Anterior cingulate cortex (tissue), 58 donors: Measurements from ENCODE around the gene SLFN12L.
"Not testable (repeated sequence)": the region's sequence is repeated elsewhere in the genome, so short reads cannot be mapped to it uniquely, and the experiment has no call there.

Experiments
- DNase-seq, 58 donors: peaks; one replicate each; lab custom pipeline; 2025; lab: John Stamatoyannopoulos, UW

The SLFN12L gene

DNA sequence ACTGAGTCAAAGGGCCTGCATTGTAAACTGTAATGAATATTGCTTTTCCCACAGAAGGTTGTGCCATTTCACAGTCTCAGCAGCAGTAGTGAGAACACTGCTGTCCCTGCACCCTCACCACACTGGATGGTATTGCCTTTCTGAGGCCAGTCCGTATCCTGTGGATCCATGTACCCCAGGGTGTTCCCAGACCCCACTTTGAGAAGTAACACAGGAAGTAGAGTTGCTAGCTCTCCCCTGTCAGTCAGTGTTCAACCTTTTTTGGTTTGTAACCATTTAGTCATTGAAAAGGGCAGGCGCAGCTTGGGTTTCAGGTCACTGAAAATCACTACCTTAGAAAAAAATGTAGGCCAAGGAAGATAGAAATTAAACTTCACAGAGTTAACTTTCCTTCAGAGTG, 37.9 kb downstream of the SLFN12L start:
- DNase-seq: no peak

DNA sequence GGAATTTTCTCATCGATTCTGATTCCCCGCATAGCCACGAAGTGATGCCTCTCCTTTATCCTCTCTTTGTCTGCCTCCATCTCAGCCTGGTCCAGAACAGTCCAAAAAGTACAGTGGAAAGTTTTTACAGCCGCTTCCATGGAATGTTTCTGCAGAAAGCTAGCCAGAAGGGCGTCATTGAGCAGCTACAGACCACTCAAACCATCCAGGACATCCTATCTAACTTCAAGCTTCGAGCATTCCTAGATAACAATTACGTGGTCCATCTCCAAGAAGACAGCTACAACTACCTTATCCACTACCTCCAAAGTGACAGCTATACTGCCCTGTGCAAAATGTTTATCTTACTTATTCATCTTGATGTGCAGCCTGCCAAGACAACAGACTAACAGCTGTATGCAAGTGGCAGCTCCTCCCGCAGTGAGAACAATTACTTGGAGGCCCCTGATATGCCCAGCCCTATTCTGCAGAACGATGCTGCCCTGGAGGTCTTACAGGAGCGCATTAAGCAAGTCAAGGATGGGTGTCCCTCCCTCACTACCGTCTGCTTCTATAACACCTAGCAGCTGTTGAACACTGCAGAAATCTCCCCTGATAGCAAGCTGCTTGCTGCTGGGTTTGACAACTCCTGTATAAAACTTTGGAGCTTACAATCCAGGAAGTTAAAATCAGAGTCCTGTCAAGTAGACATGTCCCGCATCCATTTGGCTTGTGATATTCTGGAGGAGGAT, 38.9 kb downstream of the SLFN12L start:
- DNase-seq: no peak

DNA sequence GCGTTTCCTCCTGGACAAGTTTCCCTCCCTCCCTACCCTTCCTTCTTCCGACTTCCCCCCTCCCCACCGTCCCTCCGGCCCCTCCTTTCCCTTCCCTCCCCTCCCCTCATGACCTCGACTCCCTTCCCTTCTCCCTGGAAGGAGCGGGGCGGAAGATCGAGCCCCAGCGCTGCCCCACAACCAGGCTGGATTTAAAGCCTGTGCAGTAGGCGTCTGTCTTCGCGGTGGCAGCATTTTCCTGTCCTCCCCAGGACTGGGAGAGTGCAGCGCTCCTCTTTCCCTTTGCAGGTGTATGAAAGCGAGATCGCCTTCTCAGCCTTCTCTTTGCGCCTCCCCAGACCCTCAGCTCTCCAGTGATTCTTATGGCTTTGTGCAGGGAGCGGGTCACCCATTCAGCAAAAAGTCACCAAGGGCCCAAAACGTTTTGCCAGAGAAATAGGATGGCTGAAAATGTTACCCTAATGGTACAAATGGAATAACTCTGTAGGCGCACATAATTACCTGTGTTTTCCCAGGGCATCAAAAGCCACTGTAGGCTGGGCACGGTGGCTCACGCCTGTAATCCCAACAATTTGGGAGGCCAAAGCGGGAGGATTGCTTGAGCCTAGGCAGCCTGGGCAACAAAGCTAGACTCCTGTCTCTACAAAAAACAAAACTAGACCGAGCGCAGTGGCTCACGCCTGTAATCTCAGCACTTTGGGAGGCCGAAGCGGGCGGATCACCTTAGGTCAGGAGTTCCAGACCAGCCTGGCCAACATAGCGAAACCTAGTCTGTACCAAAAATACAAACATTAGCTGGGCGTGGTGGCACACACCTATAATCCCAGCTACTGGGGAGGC, 40.8 kb downstream of the SLFN12L start:
- no peak for DNase-seq

DNA sequence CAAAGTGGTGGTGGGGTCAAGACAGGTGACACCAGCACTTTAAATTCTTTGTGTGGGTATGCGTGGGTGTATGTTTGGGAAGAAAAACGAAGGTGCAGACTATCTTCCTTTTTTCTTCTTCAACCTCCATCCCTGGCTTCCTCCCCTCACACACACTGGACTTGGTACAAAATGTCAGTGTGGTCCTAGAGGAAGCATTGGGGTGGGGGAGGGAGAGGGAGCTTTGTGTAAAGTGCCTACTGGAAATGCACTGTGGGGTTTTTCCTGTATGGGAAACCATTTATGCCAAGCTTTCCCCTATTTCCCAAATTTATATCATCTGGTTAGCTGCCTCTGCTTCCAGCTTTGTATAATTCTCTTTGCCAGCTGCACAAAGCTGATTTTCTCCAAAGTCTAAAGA, 44.4 kb downstream of the SLFN12L start:
- DNase-seq: no peak

DNA sequence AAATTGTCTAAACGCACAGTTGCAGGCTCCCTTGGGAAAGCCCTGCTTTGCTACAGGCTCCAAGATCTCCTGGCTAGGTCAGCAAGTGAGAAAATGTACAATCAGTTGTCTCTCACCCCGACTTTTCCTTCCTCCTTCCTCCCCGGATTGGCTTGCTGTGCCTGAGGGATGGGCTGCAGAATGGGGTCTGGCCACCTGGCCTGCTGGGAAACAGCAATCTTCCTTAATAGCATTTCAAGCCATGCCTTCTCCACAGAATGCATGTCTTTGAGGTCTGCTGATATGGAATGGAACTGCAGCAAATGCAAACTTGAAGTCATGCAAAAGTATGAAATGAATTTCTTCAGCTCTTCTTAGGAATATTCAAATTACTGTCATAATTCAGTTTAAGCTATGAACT, 46.1 kb downstream of the SLFN12L start:
- DNase-seq: no peak

DNA sequence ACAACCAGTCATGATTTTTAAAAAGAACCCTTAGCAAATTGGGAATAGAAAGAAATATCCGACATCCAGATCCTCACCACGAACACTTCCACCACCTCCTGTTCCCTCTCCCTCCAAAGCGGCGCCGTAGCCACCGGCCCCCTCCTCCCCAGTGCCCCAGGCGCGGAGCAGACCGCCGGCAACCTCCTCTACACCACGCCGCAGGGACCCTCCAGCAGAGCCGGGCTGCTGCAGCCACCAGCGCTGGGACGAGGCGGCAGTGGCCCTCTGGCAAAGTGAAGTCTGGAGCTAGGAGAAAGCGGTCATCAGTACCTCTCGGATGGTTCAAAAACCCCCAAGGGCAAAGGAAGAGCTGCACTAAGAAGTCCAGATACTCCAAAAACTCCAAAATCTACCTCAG, 47.5 kb downstream of the SLFN12L start:
- DNase-seq: no peak

DNA sequence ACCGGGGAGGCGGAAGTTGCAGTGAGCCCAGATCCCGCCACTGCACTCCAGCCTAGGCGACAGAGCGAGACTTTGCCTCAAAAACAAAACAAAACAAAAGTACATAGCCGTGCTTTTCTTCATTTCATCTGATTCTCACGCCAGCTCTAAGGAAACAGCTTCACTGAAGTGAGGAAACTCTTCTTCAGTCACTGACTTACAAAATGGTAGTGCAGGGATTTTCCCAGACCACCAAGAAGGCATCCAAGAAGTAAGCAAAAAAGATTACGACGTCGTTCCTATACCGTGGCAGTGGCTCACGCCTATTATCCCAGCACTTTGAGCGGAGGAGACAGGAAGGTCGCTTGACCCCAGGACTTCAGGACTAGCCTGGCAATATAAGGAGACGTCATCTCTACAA, 48.5 kb downstream of the SLFN12L start:
- DNase-seq: no peak

DNA sequence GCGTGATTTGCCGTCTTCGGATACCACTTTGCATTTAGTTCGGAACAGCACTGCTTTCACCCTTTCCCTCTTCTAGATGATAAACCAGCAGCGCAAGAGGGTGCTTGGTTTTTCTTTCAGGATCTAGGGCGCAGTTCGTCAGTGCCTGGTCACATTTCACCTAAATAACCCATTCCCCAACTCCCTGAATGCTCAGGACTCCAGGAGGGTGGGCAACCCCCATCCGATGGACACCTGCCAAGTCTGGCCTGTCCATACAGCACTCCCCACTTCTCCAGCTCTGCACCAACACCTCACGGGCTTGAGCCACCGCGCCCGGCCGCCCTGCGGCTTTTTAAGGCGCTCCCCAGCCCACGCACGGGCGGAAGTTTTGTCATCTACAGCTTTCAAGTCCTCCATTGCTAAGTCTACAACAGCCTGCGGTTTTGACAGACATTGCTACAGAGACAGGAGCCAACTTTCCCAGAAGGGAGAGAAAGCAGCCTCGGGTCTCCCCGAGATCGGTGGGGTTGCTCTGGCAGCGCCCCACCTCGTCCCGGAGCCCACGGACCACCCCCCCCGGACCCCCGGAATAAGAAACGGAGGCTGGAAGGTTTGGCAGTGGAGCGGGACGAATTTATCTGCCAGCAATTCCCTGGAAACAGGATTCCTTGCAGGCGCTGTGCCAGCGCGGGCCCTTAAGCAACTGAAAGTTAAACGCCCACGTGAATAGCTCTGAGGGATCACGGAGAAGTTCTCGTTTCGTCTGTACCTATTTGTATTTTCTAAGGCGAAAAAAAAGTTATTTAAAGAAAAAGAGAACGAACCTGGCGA, 50.4 kb downstream of the SLFN12L start:
- no peak for DNase-seq

DNA sequence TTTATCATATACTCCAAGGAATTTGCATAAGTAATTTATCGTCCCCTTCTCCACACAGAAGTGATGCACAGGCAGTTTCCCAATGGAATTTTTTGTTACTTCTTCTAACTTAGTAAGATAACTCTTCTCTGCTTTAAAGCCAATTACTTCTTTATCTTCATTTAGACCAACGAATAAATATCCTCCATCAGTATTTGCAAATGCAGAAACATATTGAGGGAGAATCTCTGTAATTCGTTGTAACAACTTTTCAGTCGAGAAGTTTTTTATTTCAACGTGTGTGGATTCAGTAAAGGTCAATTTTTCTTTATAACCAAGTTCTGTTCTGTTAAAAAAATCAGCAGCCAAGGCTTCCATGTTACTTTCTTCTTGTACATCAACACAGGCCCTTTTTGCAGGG, 58.2 kb downstream of the SLFN12L start:
- DNase-seq: no peak

DNA sequence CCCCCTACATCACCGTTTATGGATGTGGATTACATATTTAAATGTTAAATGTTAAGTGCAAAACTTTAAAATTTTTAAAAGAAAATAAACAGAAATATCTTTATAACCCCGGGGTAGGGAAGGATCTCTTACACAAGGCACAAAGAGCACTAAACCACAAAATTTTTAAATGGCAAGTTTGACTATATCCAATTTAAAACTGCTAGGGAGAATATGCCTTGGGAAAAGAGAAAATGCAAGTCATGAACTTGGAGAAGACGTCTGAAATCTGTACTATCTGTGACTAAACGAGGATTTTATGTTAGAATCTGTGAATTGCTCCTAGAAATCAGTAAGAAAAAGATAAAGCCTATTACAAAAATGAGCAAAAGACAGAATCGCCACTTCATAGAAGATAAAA, 60.2 kb downstream of the SLFN12L start:
- DNase-seq: no peak

DNA sequence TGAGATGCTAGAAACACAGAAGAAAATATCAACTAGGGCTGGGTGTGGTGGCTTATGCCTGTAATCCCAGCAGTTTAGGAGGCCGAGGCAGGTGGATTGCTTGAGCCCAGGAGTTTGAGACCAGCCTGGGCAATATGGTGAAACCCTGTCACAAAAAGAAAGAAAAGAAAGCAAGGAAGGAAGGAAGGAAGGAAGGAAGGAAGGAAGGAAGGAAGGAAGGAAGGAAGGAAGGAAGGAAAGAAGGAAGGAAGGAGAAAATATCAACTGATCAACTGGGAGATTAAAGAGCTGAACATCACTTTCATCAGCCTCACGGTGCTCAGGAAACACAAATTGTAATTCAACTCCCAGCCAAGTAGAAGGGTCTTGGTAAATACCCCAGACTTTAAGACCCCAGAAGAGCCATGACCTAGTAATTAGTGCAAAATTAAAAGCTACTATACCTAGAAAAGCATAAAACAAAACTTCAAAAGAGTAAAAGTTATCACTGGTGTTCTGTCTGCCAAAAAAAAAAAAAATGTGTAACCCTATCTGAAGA, 61.1 kb downstream of the SLFN12L start:
- DNase-seq: no peak

DNA sequence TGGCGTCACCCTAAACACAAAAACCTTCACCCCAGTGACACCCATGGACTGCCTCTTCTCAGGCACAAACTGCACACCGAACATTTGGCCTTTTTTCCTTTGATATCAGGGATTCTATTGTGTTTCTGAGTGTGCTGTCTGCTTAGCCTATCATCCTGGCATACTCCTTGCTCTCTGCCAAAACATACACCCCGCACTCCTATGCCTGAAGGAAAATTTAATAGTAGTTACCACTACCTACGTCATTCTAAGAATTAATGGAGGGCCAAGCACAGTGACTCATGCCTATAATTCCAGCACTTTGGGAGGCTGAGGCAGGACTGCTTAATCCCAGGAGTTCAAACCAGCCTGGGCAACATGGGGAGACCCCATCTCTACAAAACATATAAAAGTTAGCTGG, 69.0 kb downstream of the SLFN12L start:
- no peak for DNase-seq

DNA sequence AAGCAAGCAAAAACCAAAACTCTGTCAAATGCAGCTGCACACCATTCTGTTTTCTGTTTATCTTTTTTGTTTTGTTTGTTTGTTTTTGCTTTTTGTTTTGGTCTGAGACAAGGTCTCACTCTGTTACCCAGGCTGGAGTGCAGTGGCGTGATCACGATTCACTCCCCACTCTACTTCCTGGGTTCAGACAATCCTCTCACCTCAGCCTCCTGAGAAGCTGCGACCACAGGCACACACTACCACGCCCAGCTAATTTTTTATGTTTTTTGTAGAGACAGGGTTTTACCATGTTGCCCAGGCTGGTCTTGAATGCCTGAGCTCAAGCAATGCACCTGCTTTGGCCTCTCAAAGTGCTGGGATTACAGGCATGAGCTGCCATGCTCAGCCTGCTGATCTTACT, 69.7 kb downstream of the SLFN12L start:
- DNase-seq: no peak

DNA sequence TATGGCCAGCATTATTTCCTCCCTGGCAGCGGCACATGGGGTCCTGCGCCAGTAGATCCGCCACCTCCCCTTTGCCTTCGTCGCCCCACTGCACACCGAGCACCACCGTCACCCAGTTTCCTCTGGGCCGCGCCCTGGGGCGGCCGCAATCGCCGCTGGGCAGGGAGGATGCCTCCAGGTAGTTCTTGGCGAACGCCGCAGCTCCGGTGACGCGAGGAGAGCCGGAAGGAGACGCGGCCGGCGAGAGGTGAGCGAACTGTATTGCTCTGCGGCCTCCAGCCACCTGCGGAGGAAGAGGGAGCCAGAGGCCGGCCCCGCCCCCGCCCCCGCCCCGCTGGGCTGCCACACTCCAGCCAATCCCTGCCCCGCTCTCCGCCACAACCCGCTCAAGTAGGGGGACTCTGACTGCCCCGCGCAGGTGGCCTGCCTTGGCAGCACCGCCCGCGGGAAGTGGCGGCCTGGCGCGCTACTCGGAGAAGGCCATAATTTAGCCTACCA, 77.1 kb downstream of the SLFN12L start:
- DNase-seq: no peak

DNA sequence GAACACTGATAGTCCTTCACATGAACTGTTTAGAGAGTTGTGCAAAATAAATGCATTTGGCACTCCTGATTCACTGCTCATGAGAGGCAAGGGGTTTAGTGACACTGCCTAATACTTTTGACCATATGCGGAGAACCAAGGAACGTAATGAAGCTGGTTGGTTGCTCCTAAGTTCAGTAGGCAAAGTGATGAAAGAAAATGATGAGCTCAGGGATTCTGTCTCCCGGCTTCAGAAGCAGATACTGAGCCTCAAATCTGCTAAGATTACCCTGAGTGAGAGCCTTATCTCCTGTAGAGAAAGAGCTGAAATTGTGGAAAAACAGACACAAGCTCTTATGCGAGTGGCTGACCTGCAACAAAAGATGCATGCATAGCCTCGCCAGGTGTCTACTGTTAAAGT, 83.4 kb downstream of the SLFN12L start:
- not testable (repeated sequence) for DNase-seq

DNA sequence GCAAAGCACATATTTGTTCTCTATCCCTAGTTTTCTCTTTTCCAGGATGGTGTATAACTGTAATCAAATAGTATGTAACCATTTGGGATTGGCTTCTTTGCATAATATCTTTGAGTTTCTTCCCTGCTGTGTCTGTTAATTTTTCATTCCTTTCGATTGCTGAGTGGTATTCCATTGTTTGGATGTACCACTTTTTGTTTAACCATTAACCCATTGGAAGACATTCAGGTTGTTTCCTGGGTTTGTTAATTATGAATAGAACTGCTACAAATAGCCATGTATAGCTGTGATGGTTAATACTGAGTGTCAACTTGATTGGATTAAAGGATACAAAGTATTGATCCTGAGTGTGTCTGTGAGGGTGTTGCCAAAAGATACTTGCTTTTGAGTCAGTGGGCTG, 84.3 kb downstream of the SLFN12L start:
- DNase-seq: no peak

DNA sequence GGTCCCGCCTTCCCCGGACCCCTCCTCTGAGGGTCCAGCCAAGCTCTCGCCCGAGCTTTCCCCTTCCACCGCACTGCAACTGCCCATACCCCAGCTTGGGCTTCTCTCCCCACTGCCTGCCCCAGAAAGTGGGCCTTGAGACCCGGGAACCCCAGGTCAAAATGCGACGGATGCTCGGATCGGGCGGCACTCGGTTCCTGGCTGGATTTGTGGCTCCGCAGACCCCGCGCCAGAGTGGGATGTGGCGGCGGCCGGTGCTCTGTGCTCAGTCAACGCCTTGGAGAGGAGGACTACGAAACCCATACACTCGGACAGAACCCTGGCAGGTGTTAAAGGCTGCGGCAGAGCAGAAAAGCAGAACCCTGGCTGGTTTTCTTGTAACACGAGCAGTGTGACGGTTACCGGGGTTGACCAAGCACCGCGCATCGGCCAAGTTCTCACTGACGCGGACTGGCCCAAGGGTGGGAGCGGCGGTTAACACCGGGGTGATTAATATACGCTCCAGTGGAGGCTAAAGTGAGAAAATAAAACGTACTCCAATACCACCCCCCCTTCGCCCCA, 88.0 kb downstream of the SLFN12L start:
- DNase-seq: no peak

DNA sequence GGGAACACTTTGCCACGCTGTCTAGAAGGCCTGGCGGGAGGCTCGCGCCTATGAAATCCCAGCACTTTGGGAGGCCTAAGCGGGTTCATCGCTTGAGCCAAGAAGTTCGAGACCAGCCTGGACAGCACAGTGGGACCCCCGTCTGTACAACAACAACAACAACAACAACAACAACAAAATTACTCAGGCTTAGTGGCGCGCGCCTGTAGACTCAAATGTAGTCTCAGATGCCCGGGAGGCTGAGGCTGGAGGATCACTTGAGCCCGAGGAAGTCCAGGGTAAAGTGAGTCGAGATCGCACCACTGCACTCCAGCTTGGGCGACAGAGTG, 88.6 kb downstream of the SLFN12L start:
- no peak for DNase-seq

DNA sequence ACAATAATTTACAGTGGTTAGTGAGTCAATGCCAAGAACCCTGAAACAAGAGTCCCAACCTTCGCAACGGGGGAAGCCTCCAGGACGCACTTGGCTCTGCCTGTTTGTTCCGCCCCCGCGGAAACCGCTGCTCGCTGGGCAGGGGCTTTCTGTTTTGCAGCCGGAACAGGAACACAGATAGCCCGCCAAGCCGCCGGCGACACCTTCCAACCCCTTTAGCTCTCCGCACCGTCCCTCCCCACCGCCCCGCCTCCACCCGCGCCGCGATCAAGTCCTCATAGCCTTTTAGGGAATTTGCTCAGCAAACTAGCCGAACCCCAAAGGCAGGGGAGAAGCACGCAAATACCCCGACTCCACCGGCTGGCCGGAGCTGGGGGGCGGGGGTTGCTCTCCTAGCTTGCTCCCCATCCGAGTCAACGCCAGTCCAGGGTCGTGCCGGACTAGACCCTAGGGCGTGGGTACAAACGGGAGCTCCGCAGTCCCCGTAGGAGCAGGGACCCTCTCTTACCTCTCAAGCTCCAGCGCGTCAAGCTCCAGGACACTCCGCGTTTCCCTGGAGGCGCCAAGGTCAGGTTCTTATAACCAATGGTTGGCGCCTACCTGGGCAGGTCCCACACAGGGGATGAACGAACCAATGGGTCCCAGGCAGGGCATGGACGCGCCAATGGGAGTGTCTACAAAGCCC, 89.1 kb downstream of the SLFN12L start, which contains the start of gene SLFN13:
Gene SLFN13, minus strand, starts transcription at position 553 of the 685 bp plus-strand sequence. CDS start 3,086 bp downstream, outside the sequence.
- peak in 5 of 58 donors; percentile 6 to 20 (median 8) for DNase-seq

DNA sequence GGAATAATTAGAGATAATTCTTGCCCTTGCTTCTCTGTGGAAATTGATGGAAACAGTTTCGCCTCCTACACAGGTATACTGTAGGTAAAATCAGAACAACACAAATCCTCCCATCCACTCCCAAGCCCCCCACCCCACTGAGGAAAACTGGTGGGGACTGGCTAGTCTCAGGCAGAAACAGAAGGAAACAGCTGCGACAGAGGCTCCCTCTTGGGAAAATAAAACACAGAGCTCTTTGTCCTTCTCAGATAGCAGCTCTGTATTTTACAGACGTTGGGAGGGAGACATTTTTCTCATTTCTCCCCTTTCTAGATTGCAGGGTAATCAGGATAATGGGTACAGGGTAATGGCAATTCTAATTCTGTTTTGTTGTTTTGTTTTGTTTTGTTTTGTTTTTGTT, 90.0 kb downstream of the SLFN12L start:
- DNase-seq: no peak
